HG03432 (cell line): Measurements from ENCODE around the gene CYP2E1.
"Not testable (repeated sequence)": the region's sequence is repeated elsewhere in the genome, so short reads cannot be mapped to it uniquely, and the experiment has no call there.

Source experiments
- ATAC-seq: cut with Tn5 transposase; IDR thresholded peaks from one replicate; pipeline ENCODE4 v1.9.1; 2021; ENCODE audit warnings: mild to moderate bottlenecking, moderate library complexity; ENCODE audit not compliant: unreplicated experiment

The CYP2E1 gene

DNA sequence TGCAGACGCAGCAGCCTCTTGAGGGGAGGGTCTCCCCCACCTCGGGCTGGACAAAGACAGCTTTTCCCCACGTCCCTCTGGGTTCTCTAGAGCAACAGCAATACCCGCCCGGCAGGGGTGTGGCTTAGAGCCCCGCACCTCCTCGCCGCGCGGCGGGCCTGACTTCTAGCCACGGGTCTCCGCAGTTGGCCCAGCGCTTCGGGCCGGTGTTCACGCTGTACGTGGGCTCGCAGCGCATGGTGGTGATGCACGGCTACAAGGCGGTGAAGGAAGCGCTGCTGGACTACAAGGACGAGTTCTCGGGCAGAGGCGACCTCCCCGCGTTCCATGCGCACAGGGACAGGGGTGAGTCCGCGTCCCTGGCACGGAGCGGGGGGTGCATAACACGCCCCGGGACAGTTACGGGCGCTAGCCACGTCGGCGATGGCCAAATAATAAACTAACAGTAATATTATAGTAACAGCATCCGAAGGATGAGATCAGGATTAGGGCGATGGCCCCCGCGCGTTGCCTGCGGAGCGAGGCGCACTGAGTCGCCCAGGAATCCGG lies 1.2 kb downstream of the CYP2E1 start:
- no peak for ATAC-seq

DNA sequence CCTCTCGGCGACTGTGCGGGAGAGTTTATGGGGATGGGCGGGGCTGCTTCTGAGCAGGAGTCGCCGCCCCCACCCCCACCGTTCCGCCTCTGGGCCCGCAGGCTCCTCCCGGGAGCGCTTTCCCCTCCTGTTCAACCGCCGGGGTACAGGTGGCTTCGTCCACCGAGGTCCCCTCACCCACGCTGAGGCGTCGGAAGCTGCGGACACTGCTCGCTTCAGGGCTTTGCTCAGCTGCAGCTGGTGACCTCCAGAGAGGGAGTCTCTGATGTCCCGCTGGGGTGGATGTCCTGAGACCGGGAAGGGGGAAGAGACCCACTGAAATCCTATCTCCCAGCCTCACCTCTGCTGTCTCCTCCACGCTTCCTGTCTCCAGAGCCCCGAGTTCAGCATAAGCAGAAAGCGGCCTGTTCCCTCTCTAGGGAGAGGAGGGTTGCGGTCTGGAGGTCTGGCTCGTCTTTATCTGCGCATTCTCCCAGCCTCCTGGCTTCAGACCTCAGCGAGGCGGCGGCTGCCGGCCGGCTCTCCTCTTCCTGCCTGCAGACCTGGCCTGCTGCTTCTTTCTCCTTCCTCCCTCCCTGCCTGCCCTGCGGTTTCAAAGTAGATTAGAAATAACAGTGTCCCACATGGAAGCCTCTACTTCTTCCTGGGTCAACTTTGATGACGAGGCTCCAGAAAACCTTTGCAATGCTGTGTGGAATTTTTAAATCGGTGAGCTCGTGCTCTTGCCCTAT lies 1.8 kb downstream of the CYP2E1 start:
- ATAC-seq = no peak

DNA sequence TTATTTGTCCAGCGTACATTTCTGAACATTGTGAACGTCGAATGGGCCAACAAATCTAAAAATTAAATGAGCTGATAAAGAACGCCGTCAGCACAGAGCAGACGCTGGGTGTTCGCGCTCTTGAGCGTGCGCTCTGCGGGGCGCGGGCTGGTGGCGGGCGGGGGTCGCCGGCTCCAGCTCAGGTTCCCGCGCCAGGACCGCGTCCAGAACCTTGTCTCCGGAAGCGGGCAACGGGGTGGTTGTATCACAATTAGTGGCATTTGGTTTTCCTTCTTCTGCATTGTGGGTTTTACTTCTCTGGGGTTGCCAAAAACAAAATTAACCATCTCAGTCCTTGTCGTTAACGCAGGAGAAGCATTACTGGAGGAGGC lies 2.4 kb downstream of the CYP2E1 start:
- no peak for ATAC-seq

DNA sequence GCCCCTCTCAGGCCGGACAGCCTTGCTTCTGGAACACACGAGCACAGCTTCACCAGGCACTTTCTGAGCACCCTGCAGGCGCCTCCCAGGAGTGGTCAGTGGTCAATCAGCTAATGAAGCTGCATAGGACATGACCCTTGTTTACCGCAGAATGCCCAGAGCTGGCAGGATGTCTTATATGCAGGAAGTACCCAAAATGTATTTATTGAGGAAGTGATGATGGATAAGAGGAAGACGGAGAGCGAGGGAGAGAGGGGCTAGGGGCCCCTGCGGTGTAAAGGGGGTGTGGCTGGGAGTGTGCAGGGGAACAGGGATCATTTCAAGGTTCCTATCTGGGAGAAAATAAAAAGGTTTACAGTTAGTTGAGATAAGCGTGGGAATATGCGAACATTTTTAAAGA lies 3.3 kb downstream of the CYP2E1 start:
- no peak for ATAC-seq

DNA sequence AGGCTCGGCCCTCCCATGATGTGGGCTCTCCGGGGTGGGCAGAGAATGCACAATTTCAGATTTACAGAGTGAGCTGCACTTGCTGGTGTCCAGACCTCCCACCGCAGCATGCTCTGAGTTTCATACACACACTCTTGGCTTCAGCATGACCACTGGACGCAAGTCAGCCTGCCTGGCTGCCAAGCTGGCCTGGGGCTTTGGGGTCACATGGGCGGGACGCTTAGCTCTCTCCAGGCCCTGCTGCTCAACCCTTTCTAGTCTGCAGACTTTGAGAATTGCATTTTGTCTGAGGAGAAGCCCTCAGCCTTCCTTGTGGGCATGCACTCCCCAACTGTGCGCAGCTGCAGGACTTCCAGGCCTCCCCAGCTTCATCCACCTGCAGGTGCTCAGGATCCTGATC lies 5.7 kb downstream of the CYP2E1 start:
- no peak for ATAC-seq

DNA sequence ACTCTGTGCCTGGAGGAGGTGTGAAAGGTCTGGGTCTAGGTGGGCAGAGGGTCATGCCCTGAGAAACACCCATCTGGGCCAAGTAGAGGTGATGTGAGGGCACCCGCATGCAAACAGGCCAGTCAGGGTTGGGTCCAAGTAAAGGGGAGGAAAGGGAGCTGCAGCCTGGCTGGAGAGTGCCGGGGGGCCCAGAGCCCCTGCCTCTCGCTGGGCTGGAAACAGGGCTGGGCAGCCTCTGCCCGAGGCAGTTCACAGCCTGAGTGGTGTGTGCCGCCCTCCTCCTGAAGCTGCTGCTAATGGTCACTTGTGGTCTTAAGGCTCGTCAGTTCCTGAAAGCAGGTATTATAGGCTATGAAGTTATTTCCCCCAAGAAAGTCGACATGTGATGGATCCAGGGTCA lies 7.3 kb downstream of the CYP2E1 start:
- ATAC-seq = no peak

DNA sequence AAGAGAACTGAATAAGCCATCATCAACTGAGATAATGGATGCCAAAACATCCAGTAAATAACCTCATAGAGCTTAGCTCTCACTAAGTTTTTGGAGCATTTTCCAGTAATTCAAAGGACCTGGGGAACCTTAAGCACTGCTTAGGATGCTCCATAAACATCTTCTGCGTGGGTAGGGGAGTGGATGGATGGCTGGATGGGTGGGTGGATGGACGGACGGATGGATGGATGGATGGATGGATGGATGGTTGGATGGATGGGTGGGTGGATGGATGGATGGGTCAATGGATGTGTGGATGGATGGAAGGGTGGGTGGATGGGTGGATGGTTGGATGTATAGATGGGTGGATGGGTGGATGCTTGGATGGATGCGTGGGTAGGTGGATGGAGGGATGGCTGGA lies 9.0 kb downstream of the CYP2E1 start:
- ATAC-seq = no peak

DNA sequence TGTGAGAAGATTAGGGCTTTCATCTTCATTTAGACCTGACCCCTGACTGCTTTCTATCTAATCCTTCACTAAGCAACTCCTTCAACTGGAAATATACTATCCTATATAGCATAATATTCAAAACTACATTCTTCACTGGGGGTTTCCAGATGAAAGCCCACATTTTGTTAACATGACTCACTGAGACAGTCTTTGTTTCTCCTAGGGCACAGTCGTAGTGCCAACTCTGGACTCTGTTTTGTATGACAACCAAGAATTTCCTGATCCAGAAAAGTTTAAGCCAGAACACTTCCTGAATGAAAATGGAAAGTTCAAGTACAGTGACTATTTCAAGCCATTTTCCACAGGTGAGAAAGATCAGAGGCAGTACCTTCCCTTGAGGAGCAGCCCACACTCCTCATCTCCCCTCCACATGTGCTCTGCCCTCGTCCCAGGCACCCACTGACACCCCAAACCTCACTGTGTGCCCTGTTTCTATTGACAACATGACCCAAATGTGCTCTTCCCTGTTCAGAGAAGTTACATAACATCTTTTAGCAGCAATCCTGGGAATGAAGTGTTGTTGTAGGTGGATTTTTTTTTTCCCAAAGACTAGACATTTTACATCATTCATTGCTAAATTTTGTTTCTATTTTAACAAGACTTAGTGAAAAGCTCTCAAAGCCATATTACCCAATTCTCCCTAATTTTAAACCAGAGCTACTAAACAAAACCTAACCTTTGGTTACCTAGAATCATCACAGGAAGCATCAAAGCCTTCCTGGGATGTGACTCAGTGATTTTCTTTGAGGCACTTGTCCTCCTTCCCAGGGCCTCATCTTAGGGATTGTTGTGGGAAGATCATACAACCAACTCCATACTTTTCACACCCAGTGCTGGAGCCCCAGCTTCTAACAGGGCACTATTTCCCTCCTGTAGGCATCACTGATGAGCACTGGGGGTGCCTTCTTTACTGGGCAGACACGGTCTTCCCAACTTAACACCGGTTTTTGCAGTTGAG lies 10.7 kb downstream of the CYP2E1 start:
- no peak for ATAC-seq

DNA sequence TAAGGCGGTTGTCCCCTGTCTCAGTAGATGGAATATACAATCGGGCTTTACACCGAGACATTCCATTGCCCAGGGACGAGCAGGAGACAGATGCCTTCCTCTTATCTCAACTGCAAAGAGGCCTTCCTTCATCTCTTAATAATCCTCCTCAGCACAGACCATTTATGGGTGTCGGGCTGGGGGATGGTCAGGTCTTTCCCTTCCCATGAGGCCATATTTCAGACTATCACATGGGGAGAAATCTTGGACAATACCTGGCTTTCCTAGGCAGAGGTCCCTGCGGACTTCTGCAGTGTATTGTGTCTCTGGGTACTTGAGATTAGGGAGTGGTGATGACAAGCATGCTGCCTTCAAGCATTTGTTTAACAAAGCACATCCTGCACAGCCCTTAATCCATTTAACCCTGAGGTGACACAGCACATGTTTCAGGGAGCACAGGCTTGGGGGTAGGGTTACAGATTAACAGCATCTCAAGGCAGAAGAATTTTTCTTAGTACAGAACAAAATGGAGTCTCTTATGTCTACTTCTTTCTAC lies 14.3 kb downstream of the CYP2E1 start:
- ATAC-seq = not testable (repeated sequence)

DNA sequence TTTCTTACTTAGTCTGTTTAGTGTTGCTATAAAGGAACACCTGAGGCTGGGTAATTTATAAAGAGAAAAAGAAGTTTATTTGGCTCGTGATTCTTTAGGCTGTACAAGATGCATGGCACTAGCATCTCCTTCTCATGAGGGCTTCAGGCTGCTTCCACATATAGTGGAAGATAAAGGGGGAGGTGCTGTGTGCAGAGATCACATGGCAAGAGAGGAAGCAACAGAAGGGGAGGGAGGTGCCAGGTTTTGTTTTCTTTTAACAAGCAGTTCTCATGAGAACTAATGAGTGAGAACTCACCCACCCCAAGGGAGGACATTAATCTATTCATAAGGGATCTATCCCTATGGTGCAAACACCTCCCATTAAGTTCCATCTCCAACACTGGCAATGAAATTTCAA lies 17.3 kb downstream of the CYP2E1 start:
- ATAC-seq = no peak

DNA sequence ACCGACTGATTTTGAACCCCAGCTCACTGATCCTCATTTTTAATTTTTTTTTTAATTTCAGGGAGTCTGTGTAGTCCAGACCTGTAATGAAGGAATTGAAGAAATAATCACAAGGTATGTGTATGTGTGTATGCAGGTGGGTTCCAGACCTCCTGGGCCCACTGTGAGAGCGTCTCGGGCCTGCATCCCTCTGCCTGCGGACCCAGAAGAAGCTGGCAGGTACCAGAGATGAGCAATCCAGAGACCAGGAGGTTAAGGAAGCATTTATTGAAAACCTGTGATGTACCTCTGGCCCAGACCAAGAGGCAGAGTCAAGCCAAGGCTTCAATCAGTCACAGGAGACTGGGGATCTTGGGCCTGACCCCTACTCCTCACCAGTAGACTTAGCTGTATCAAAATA lies 27.4 kb downstream of the CYP2E1 start:
- ATAC-seq = no peak

DNA sequence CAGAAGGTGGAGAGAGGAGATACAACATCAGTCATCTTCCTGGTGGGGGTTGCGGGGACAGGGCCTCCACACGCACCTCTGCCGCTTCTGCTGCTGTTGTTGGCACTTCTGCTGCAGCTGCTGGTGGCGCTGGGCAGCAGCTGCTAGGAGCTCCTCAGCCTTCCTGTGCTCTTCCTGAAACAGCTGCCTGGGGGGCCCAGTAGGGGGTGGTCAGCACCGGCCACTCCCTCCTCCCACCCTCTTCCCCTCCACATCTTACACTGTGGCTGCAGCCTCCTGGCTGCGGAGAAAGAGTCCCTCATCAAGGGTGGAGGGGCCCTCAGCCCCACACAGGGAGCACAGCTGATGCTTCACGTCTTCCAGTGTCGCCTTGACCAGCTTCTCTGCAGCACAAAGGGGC lies 28.4 kb downstream of the CYP2E1 start:
- no peak for ATAC-seq

DNA sequence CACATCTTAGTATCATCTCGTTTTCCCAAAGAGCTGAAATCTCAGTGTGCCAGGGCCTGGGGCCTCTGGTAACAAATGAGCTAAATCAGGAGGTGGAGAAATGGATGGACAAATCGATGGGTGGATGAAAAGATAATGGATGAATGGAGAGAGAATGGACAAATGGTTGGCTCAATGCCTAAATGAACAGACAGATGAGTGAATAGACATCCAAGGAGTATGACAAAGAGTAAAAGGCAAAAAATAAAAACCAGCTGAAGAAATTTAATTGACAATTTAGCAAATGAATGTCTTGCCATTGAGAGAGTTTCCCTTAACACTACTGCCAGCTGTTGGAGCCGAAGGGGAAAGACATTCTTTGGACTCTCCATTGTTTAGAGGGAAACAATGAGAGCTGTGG lies 30.2 kb downstream of the CYP2E1 start:
- ATAC-seq = no peak

DNA sequence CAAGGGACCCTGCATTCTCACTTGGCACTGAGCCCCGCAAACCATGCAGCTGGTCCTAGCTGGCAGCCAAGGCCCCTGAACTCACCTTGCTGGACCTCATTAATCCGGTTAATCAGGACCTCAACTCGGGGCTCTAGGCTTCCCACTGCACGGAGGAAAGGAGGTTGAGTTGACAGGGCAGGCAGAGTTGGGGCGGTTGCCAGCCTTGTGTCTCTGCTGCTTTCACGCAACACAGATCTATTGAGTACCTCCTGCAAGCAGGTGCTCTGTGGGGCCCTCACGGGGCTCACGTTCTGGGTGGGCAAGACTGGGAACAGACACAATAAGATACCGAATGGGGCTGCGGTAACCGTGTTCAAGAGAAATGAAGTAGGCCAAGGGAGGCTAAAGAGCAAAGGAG lies 32.1 kb downstream of the CYP2E1 start:
- ATAC-seq = no peak

DNA sequence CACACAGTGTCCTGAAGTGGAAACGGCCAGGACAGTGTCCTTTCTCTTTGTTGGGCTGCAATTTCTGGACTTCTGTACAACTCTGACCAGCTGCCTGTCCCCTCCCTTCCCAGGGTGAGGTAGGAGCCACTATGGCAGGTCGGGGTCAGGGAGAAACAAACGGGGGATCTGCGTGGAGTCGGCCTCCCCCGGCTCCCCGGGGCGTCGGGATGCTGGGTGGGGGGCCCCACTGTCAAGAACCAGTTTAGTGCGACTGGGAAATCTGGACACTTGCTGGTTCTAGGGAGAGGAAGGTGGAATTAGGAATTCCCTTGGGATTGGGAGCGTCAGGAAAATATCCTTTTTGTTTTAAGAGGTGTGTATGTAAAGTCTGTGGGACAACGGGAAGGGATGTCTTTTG lies 37.7 kb downstream of the CYP2E1 start:
- ATAC-seq = no peak

DNA sequence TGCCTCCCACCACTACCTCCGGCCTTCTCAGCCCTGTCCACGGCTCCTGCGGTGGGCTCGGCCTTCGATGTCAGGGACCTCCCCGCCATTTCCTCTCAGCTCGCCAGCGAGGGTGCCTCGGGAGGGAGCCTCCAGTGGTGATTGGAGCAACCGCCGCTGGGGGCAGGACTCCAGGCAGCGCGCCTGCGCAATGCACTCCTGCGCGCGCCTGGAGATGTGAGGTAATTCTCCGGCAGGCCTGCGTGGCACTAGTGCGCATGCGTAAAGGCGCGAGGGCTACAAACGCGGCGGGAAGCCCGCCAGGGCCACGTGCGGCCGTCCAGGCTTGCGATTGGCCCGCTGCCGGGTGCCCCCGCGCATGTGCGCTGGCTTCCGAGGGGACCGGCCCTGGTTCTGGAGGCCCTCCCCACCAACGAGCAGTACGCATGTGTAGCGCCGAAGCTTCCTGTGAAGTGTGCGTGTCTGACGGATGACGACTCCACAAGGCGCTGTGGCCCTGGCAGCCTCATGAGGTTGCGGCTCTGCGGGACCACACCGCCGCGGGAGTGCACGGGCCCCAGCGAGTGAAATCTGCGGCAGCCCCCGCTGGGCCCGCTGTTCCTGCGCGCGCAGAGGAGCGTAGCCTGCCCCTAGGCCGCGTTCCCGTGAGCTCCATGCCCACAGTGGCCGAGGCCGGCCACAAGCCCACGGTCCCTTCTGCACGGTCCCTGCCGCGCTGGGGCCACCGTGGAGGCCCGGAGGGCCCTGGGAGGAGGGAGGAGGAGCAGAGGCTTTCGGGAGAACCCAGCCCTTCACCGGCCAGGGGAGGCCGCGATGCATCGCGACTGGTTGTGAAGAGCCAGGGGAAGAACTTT lies 38.5 kb downstream of the CYP2E1 start, which contains the start of gene SYCE1:
SYCE1 (minus strand) TSS at position 143 of the 854 bp plus-strand sequence; CDS start at position 89, 54 bp downstream.
- no peak for ATAC-seq

DNA sequence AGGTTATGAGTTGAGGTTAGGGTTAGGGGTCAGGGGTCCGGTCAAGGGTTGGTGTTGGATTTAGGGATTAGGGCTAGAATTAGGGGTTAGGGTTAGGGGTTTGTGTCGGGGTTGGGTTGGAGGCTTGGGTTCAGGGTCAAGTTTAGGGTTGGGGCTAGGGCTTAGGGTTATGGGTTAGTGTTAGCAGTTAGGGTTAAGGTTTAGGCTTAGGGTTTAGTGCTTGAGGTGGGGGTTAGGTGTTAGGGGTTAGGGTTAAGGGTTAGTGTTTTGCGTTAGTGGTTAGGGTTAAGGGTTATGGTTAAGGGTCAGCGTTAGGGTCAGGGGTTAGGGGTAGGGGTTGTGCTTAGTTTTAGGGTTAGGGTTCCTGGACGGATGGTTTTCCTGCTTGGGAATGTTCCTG lies 40.0 kb downstream of the CYP2E1 start:
- no peak for ATAC-seq

DNA sequence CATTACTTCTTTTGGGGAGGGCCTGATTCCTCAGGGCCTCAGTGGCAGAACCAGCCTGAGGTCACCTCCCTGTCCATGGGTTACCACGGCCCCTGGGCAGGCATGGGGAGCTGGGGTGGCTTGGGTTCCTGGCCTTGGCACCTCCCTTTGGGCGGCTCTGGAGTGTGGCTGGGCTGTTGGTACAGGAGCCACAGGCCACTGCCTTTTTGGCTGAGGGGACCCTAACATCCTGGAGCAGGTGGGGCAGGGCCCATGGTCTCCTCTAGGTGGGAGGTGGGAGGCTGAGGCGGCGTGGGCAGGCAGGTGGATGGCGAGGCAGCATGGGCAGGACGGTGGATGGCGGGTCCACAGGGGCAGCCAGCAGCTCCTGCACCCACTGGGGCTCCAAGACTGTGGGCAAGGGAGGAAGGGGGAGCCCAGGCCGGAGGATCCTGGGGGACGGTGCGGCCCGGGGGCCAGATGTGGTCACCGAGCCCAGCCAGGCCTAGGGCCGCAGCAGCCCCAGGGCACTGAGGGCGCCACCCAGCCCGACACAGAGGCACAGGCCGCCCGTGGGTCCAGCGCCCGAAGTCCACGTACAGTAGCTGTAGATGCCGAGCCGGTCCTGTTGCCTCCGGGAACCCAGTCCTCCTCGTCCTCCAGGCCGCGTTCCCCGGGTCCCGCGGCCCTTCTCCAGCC lies 40.6 kb downstream of the CYP2E1 start:
- ATAC-seq = no peak

DNA sequence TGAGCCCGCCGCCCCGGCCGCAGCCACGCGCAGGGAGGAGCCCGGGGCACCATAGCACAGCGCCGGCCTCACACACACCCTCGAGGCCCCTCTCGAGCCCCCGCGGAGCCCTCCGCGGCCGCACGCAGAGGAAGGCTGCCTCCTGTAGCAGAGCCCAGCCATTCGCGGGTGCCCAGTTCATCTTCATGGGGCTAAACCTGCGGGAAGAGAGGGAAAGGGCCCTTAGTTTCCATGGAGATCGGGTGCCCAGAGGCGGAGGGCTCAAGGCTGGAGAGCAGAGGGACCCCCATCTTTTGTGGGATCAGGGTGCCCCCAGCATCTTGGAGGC lies 41.1 kb downstream of the CYP2E1 start:
- no peak for ATAC-seq
